Cardiac atrium fibroblast (primary cell): ENCODE data around the gene NPY5R. TPM values are rescaled to one million over a fixed set of nuclear protein-coding genes. Genes with fewer than 3 reads are reported as not detected.

Experiments used
- total RNA-seq: library from RNA; depleted of rRNA; stranded (reverse); fragments of >200 nt; gene quantifications from 2 replicates; pipeline ENCODE4 v1.2.3, GENCODE V29; 2015

NPY5R gene
- not detected in 2 replicates for total RNA-seq

GRCh38 chr4:163343604-163344146, at the start of gene NPY5R:
Gene NPY5R (plus strand): TSS chr4:163343892. CDS start chr4:163350274, 6,382 bp downstream.

GRCh38 chr4:163332526-163333406, 10.9 kb upstream of the NPY5R start, which contains the start of gene NPY1R:
Gene NPY1R (minus strand): TSS chr4:163332596. CDS start chr4:163326554, 6,042 bp downstream.

Other genes with a start within 250 kb of the NPY5R start
- gene NAF1, start 177.0 kb upstream of the NPY5R start, total RNA-seq = 7.8 and 16.0 TPM in 2 replicates
- 2.6 and 3.6 TPM in 2 replicates for gene NPY1R, start 11.3 kb upstream of the NPY5R start, total RNA-seq
- not detected in 2 replicates for gene TKTL2, start 129.9 kb downstream of the NPY5R start, total RNA-seq
- 11.2 and 17.7 TPM in 2 replicates for gene TMA16, start 150.8 kb downstream of the NPY5R start, total RNA-seq